Posterior cingulate gyrus (tissue), 11 donors: ENCODE measurements around the gene FAM217A.

ENCODE experiments used
- DNase-seq, 10 donors: peaks; one replicate each; pipeline versions ENCODE4 v3.0.0 to v3.0.0-alpha.2; 2020 to 2021; ENCODE audit warnings: mixed read lengths in 3 of 10
- intact Hi-C: fragments of 100-400 bp; cut with DNase I; formaldehyde crosslinking; loops from one replicate; pipeline ENCODE4 v1.15.1; 2023

FAM217A gene

GRCh38 chr6:4085332-4085700 lies 6.4 kb upstream of the FAM217A start:
- intact Hi-C loops, result no loop called here
- no peak for DNase-seq

- intact Hi-C loops, result no loop called here
- DNase-seq, result no peak
Measured at GRCh38 chr6:4084444-4085331, 5.8 kb upstream of the FAM217A start.

GRCh38 chr6:4074478-4075235 lies 4.3 kb downstream of the FAM217A start:
- intact Hi-C loops, result no loop called here
- no peak for DNase-seq

GRCh38 chr6:4071330-4071729 lies 7.6 kb downstream of the FAM217A start:
- intact Hi-C loops, result no loop called here

GRCh38 chr6:4069199-4069598 lies 9.7 kb downstream of the FAM217A start:
- DNase-seq, result no peak
- intact Hi-C loops, result no loop called here

More at GRCh38 chr6:4071330-4071729, 7.6 kb downstream of the FAM217A start:
- no peak for DNase-seq

- intact Hi-C loops, result no loop called here
- no peak for DNase-seq
Measured at GRCh38 chr6:4067673-4068072, 11.3 kb downstream of the FAM217A start.

GRCh38 chr6:4066029-4066755 lies 12.7 kb downstream of the FAM217A start:
- no peak for DNase-seq
- intact Hi-C loops, result no loop called here

- intact Hi-C loops, result no loop called here
- DNase-seq, result peak in 1 of 10 donors; percentile 36
Measured at GRCh38 chr6:4059115-4059777, 19.7 kb downstream of the FAM217A start.

- intact Hi-C loops, result no loop called here
- no peak for DNase-seq
Measured at GRCh38 chr6:4057036-4057435, 21.9 kb downstream of the FAM217A start.

GRCh38 chr6:4055420-4056041 lies 23.4 kb downstream of the FAM217A start:
- peak in 3 of 10 donors; percentile 17 to 44 (median 30) for DNase-seq
- intact Hi-C loops, result loop anchor here (1.0 kb wide), 1 partner anchor 101 kb away; no protein-coding TSS in a partner anchor

GRCh38 chr6:4049246-4049645 lies 29.7 kb downstream of the FAM217A start:
- intact Hi-C loops, result no loop called here
- DNase-seq, result no peak

- intact Hi-C loops, result no loop called here
Measured at GRCh38 chr6:4041480-4041879, 37.5 kb downstream of the FAM217A start.

GRCh38 chr6:4039348-4039747 lies 39.6 kb downstream of the FAM217A start:
- intact Hi-C loops, result no loop called here

More at GRCh38 chr6:4041480-4041879, 37.5 kb downstream of the FAM217A start:
- no peak for DNase-seq

GRCh38 chr6:4036581-4036980 lies 42.4 kb downstream of the FAM217A start:
- DNase-seq, result no peak

More at GRCh38 chr6:4039348-4039747, 39.6 kb downstream of the FAM217A start:
- no peak for DNase-seq

GRCh38 chr6:4032475-4032874 lies 46.5 kb downstream of the FAM217A start:
- no peak for DNase-seq
- intact Hi-C loops, result no loop called here

More at GRCh38 chr6:4036581-4036980, 42.4 kb downstream of the FAM217A start:
- intact Hi-C loops, result no loop called here

- DNase-seq, result no peak
- intact Hi-C loops, result no loop called here
Measured at GRCh38 chr6:4031442-4031841, 47.5 kb downstream of the FAM217A start.

GRCh38 chr6:4030669-4031068 lies 48.3 kb downstream of the FAM217A start:
- DNase-seq, result no peak
- intact Hi-C loops, result no loop called here

- no peak for DNase-seq
- intact Hi-C loops, result no loop called here
Measured at GRCh38 chr6:4029687-4030086, 49.2 kb downstream of the FAM217A start.

- intact Hi-C loops, result no loop called here
- DNase-seq, result no peak
Measured at GRCh38 chr6:4028051-4028450, 50.9 kb downstream of the FAM217A start.

GRCh38 chr6:4025681-4026080 lies 53.3 kb downstream of the FAM217A start:
- intact Hi-C loops, result no loop called here
- no peak for DNase-seq
